SK-N-SH (cell line): Measurements from ENCODE around the gene FLRT1.

ENCODE experiments used
- CHD2 ChIP-seq: fragments of 150-350 bp; IDR thresholded peaks from 2 replicates; pipeline ENCODE4 v1.6.1; 2018; ENCODE audit warnings: low read length; ENCODE audit not compliant: partially characterized antibody
- POLR2AphosphoS5 ChIP-seq: IDR thresholded peaks from 2 replicates; pipeline ENCODE4 v1.6.1; 2012; ENCODE audit warnings: low read depth, low read length
- SMC3 ChIP-seq: IDR thresholded peaks from 2 replicates; pipeline ENCODE4 v1.6.1; 2012; ENCODE audit warnings: low read depth, low read length, improper control_type of control experiment
- TF ChIP-seq, protein P1 (sequence below): fragments of 150-350 bp; IDR thresholded peaks from 2 replicates; pipeline ENCODE4 v1.6.1; 2017; ENCODE audit warnings: antibody characterized with exemption, low read length, low read depth, borderline replicate concordance
- TF ChIP-seq, protein P2 (sequence below): IDR thresholded peaks from 2 replicates; pipeline ENCODE4 v1.6.1; 2012; ENCODE audit warnings: mild to moderate bottlenecking, low read depth, low read length, moderate library complexity
- TF ChIP-seq, protein P3 (sequence below): fragments of 200-600 bp; sonication (generic); IDR thresholded peaks from 2 replicates; pipeline ENCODE4 v1.6.1; 2017; ENCODE audit warnings: antibody characterized with exemption, mild to moderate bottlenecking, moderate library complexity

DNA sequence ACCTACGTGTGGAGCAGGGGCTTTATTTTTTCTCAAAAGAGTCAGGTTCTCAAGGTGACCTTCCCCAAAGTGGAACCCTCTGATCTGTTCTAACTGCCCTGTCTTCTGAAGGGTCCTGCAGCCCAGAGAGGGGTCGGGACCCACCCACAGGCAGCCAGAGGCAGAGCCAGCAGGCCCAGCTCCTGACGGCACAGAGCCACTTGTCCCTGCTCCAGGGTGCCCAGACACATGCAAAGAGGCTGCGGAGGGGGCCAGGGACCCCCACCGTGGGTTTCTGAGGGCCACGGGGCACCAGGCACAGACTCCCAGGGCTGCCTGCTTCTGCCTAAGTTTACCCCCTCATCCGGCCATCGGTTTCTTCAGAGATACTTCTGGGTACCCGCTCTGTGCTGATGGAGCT is 37.1 kb downstream of the FLRT1 start:
- TF ChIP-seq POLR2AphosphoS5: no peak
- no peak for TF ChIP-seq CHD2
- TF ChIP-seq SMC3: no peak
- TF ChIP-seq, protein P1, sequence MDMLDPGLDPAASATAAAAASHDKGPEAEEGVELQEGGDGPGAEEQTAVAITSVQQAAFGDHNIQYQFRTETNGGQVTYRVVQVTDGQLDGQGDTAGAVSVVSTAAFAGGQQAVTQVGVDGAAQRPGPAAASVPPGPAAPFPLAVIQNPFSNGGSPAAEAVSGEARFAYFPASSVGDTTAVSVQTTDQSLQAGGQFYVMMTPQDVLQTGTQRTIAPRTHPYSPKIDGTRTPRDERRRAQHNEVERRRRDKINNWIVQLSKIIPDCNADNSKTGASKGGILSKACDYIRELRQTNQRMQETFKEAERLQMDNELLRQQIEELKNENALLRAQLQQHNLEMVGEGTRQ: no peak
- TF ChIP-seq, protein P2, sequence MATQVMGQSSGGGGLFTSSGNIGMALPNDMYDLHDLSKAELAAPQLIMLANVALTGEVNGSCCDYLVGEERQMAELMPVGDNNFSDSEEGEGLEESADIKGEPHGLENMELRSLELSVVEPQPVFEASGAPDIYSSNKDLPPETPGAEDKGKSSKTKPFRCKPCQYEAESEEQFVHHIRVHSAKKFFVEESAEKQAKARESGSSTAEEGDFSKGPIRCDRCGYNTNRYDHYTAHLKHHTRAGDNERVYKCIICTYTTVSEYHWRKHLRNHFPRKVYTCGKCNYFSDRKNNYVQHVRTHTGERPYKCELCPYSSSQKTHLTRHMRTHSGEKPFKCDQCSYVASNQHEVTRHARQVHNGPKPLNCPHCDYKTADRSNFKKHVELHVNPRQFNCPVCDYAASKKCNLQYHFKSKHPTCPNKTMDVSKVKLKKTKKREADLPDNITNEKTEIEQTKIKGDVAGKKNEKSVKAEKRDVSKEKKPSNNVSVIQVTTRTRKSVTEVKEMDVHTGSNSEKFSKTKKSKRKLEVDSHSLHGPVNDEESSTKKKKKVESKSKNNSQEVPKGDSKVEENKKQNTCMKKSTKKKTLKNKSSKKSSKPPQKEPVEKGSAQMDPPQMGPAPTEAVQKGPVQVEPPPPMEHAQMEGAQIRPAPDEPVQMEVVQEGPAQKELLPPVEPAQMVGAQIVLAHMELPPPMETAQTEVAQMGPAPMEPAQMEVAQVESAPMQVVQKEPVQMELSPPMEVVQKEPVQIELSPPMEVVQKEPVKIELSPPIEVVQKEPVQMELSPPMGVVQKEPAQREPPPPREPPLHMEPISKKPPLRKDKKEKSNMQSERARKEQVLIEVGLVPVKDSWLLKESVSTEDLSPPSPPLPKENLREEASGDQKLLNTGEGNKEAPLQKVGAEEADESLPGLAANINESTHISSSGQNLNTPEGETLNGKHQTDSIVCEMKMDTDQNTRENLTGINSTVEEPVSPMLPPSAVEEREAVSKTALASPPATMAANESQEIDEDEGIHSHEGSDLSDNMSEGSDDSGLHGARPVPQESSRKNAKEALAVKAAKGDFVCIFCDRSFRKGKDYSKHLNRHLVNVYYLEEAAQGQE: no peak
- TF ChIP-seq, protein P3, sequence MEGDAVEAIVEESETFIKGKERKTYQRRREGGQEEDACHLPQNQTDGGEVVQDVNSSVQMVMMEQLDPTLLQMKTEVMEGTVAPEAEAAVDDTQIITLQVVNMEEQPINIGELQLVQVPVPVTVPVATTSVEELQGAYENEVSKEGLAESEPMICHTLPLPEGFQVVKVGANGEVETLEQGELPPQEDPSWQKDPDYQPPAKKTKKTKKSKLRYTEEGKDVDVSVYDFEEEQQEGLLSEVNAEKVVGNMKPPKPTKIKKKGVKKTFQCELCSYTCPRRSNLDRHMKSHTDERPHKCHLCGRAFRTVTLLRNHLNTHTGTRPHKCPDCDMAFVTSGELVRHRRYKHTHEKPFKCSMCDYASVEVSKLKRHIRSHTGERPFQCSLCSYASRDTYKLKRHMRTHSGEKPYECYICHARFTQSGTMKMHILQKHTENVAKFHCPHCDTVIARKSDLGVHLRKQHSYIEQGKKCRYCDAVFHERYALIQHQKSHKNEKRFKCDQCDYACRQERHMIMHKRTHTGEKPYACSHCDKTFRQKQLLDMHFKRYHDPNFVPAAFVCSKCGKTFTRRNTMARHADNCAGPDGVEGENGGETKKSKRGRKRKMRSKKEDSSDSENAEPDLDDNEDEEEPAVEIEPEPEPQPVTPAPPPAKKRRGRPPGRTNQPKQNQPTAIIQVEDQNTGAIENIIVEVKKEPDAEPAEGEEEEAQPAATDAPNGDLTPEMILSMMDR: no peak
